Esophagus squamous epithelium (tissue), 4 donors: ENCODE results near the gene NHEJ1.

Experiments used
- CTCF ChIP-seq, 6 experiments: fragments of 450-650 bp in 4 of 6; fragments of 200-600 bp in 2 of 6; sonication (generic) in 2 of 6; IDR thresholded peaks; one replicate each; pipeline ENCODE4 v1.5.1; 2016 to 2019; ENCODE audit warnings: antibody characterized with exemption in 6 of 6, mild to moderate bottlenecking in 4 of 6, moderate library complexity in 4 of 6
- POLR2A ChIP-seq, 4 donors: fragments of 450-650 bp; IDR thresholded peaks; one replicate each; pipeline ENCODE4 v1.6.1; 2017; ENCODE audit warnings: antibody characterized with exemption in 4 of 4, mild to moderate bottlenecking in 4 of 4, moderate library complexity in 3 of 4

GRCh38 chr2:219095406-219095935, 65.1 kb downstream of the NHEJ1 start:
- no peak for TF ChIP-seq CTCF (IDR thresholded peaks at IDR 0.05)
- TF ChIP-seq POLR2A (IDR thresholded peaks at IDR 0.05) = no peak
